HEK293 (cell line): ENCODE measurements around the gene UNC93A.

Source experiments
- GLIS2 ChIP-seq: fragments of 450-650 bp; formaldehyde crosslinking; IDR thresholded peaks from 2 replicates; pipeline ENCODE4 v1.5.1; 2016; ENCODE audit warnings: missing biosample characterization, missing genetic modification characterization
- HOXC10 ChIP-seq: sonication (generic); formaldehyde crosslinking; IDR thresholded peaks from 2 replicates; pipeline ENCODE4 v1.8.1; 2023; ENCODE audit warnings: mild to moderate bottlenecking, missing genetic modification reagents
- MEIS1 ChIP-seq: sonication (generic); formaldehyde crosslinking; IDR thresholded peaks from 2 replicates; pipeline ENCODE4 v1.8.1; 2022; ENCODE audit warnings: missing genetic modification reagents, mild to moderate bottlenecking, borderline replicate concordance
- PRDM1 ChIP-seq: fragments of 450-650 bp; formaldehyde crosslinking; IDR thresholded peaks from 2 replicates; pipeline ENCODE4; 2016; ENCODE audit warnings: missing biosample characterization, missing genetic modification characterization
- SP2 ChIP-seq: fragments of 450-650 bp; formaldehyde crosslinking; IDR thresholded peaks from 2 replicates; pipeline ENCODE4 v1.5.1; 2016; ENCODE audit warnings: missing biosample characterization, missing genetic modification characterization
- ZFP41 ChIP-seq: fragments of 450-650 bp; formaldehyde crosslinking; IDR thresholded peaks from 2 replicates; pipeline ENCODE4 v1.5.1; 2016; ENCODE audit warnings: missing biosample characterization, missing genetic modification characterization, borderline replicate concordance
- ZNF121 ChIP-seq: fragments of 450-650 bp; formaldehyde crosslinking; IDR thresholded peaks from 2 replicates; pipeline ENCODE4 v1.5.1; 2016; ENCODE audit warnings: missing biosample characterization, missing genetic modification characterization
- ZNF174 ChIP-seq: fragments of 450-650 bp; formaldehyde crosslinking; IDR thresholded peaks from 2 replicates; pipeline ENCODE4 v1.5.0; 2017; ENCODE audit warnings: missing biosample characterization, mild to moderate bottlenecking, missing genetic modification characterization
- ZNF175 ChIP-seq: fragments of 450-650 bp; formaldehyde crosslinking; IDR thresholded peaks from 2 replicates; pipeline ENCODE4 v1.5.1; 2016; ENCODE audit warnings: missing biosample characterization, missing genetic modification characterization
- ZNF19 ChIP-seq: fragments of 450-650 bp; formaldehyde crosslinking; IDR thresholded peaks from 2 replicates; pipeline ENCODE4; 2016; ENCODE audit warnings: missing biosample characterization, missing genetic modification characterization, low read depth
- ZNF221 ChIP-seq: fragments of 450-650 bp; formaldehyde crosslinking; IDR thresholded peaks from 2 replicates; pipeline ENCODE4 v1.5.1; 2017; ENCODE audit warnings: missing biosample characterization, missing genetic modification characterization, borderline replicate concordance
- ZNF239 ChIP-seq: fragments of 450-650 bp; formaldehyde crosslinking; IDR thresholded peaks from 2 replicates; pipeline ENCODE4 v1.5.1; 2016; ENCODE audit warnings: missing biosample characterization, missing genetic modification characterization
- ZNF24 ChIP-seq: fragments of 450-650 bp; formaldehyde crosslinking; IDR thresholded peaks from 2 replicates; pipeline ENCODE4 v1.5.1; 2016; ENCODE audit warnings: missing biosample characterization, missing genetic modification characterization
- ZNF335 ChIP-seq: fragments of 450-650 bp; formaldehyde crosslinking; conservative IDR thresholded peaks from 2 replicates; pipeline ENCODE4 v1.5.1; 2016; ENCODE audit warnings: missing biosample characterization, missing genetic modification characterization
- ZNF341 ChIP-seq: fragments of 450-650 bp; formaldehyde crosslinking; IDR thresholded peaks from 2 replicates; pipeline ENCODE4; 2016; ENCODE audit warnings: low read depth, missing biosample characterization, missing genetic modification characterization
- ZNF350 ChIP-seq: fragments of 450-650 bp; formaldehyde crosslinking; IDR thresholded peaks from 2 replicates; pipeline ENCODE4 v1.5.0; 2017; ENCODE audit warnings: missing biosample characterization, mild to moderate bottlenecking, missing genetic modification characterization
- ZNF366 ChIP-seq: fragments of 450-650 bp; formaldehyde crosslinking; conservative IDR thresholded peaks from 2 replicates; pipeline ENCODE4 v1.5.1; 2016; ENCODE audit warnings: missing biosample characterization, missing genetic modification characterization
- ZNF37A ChIP-seq: fragments of 450-650 bp; IDR thresholded peaks from 2 replicates; pipeline ENCODE4 v1.5.1; 2018; ENCODE audit warnings: missing biosample characterization, missing genetic modification characterization
- ZNF48 ChIP-seq: fragments of 450-650 bp; formaldehyde crosslinking; IDR thresholded peaks from 2 replicates; pipeline ENCODE4 v1.5.1; 2016; ENCODE audit warnings: missing biosample characterization, missing genetic modification characterization
- ZNF521 ChIP-seq: fragments of 450-650 bp; formaldehyde crosslinking; IDR thresholded peaks from 2 replicates; pipeline ENCODE4 v1.5.1; 2017; ENCODE audit warnings: missing biosample characterization, mild to moderate bottlenecking, missing genetic modification characterization
- ZNF571 ChIP-seq: fragments of 450-650 bp; formaldehyde crosslinking; IDR thresholded peaks from 2 replicates; pipeline ENCODE4 v1.5.0; 2017; ENCODE audit warnings: missing biosample characterization, missing genetic modification characterization
- ZNF596 ChIP-seq: fragments of 450-650 bp; IDR thresholded peaks from 2 replicates; pipeline ENCODE4 v1.5.0; 2018; ENCODE audit warnings: missing biosample characterization, mild to moderate bottlenecking, missing genetic modification characterization, moderate library complexity
- ZNF658 ChIP-seq: fragments of 450-650 bp; formaldehyde crosslinking; IDR thresholded peaks from 2 replicates; pipeline ENCODE4; 2016; ENCODE audit warnings: missing biosample characterization, missing genetic modification characterization
- ZNF660 ChIP-seq: fragments of 450-650 bp; IDR thresholded peaks from 2 replicates; pipeline ENCODE4 v1.5.1; 2018; ENCODE audit warnings: missing biosample characterization, mild to moderate bottlenecking, missing genetic modification characterization
- ZNF670 ChIP-seq: fragments of 450-650 bp; formaldehyde crosslinking; IDR thresholded peaks from 2 replicates; pipeline ENCODE4 v1.5.1; 2016; ENCODE audit warnings: missing biosample characterization, missing genetic modification characterization, low read depth
- ZNF707 ChIP-seq: fragments of 450-650 bp; formaldehyde crosslinking; IDR thresholded peaks from 2 replicates; pipeline ENCODE4 v1.5.1; 2016; ENCODE audit warnings: missing biosample characterization, missing genetic modification characterization
- ZNF747 ChIP-seq: fragments of 450-650 bp; formaldehyde crosslinking; IDR thresholded peaks from 2 replicates; pipeline ENCODE4 v1.5.1; 2016; ENCODE audit warnings: missing biosample characterization, missing genetic modification characterization
- ZNF777 ChIP-seq: fragments of 450-650 bp; formaldehyde crosslinking; IDR thresholded peaks from 2 replicates; pipeline ENCODE4 v1.5.1; 2017; ENCODE audit warnings: missing biosample characterization, missing genetic modification characterization, borderline replicate concordance
- TF ChIP-seq, protein P1 (sequence below): fragments of 450-650 bp; formaldehyde crosslinking; IDR thresholded peaks from 2 replicates; pipeline ENCODE4 v1.5.1; 2016; ENCODE audit warnings: missing biosample characterization, missing genetic modification characterization
- TF ChIP-seq, protein P2 (sequence below): fragments of 450-650 bp; formaldehyde crosslinking; IDR thresholded peaks from 2 replicates; pipeline ENCODE4 v1.5.1; 2016; ENCODE audit warnings: missing biosample characterization, missing genetic modification characterization
- TF ChIP-seq, protein P3 (sequence below): fragments of 450-650 bp; formaldehyde crosslinking; IDR thresholded peaks from 2 replicates; pipeline ENCODE4 v1.5.1; 2016; ENCODE audit warnings: missing biosample characterization, missing genetic modification characterization, borderline replicate concordance
- TF ChIP-seq, protein P4 (sequence below): fragments of 450-650 bp; formaldehyde crosslinking; IDR thresholded peaks from 2 replicates; pipeline ENCODE4 v1.5.1; 2016; ENCODE audit warnings: missing biosample characterization, missing genetic modification characterization
- TF ChIP-seq, protein P5 (sequence below): fragments of 450-650 bp; formaldehyde crosslinking; IDR thresholded peaks from 2 replicates; pipeline ENCODE4 v1.5.1; 2016; ENCODE audit warnings: missing biosample characterization, missing genetic modification characterization

Gene UNC93A

DNA sequence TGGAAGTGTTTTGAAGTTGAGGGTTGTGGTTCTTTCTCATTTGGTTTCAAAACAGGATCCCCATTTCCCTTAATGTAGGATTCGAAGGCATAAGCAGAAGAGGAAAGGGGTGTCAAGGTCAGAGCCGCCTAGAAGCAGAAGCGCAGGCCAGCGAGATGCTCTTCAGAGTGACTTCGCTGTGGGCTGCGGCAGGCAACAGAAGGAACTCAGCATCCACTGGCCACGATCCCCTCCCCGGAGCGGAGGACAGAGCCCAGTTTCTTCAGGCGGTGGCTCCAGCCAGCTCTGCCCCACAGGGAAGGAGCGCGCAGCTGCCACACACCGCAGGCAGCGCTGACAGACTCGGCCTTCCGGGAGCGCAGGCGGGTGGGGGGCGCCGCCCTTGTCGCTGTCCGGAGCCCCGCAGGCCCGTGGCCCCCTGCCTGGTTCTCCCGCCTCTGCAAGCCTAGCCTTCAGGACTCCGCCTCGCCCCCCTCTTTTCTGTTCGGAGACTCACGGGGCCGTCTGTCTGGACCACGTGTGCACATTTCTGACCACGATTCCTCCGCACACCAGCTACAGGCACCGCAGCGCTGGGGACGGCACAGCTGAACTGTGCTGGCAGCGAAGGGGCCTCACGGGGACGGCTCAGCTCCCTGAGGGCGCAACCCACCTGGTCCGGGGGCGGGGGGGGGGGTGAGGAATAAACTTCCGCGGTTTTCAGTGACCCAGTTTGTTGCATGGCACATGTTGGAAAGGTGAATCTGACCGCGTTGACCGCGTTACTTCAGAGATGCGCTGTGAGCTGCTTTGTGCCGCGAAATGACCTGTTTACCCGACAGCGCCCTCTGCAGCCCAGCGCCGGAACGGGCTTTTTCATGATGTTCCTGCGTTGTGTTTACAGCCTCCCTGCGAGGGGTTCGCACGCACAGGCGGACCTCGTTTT lies 59.9 kb downstream of the UNC93A start (continued):
- TF ChIP-seq ZNF366 (no peak), ZNF221 (tag by site-specific recombination) (no peak), GLIS2 (tag by site-specific recombination) (peak; percentile 67; the same call in 1 of the 2 replicates), ZNF658 (no peak), ZNF48 (tag by site-specific recombination) (no peak), ZNF777 (tag by site-specific recombination) (peak; percentile 75; the same call in 1 of the 2 replicates), ZNF175 (tag by site-specific recombination) (no peak), ZNF747 (no peak), ZNF707 (tag by site-specific recombination) (no peak), ZNF37A (tag by site-specific recombination) (no peak), ZNF19 (tag by site-specific recombination) (no peak), ZNF174 (tag by site-specific recombination) (no peak), ZNF660 (tag by site-specific recombination) (peak; percentile 63), ZNF341 (peak; percentile 54), PRDM1 (tag by site-specific recombination) (no peak), ZNF521 (no peak), MEIS1 (CRISPR knock-in tag) (no peak), ZNF335 (tag by site-specific recombination) (peak; percentile 95), ZNF571 (tag by site-specific recombination) (no peak), ZNF121 (tag by site-specific recombination) (no peak), ZNF239 (no peak), SP2 (tag by site-specific recombination) (no peak; the same call in 1 of the 2 replicates), HOXC10 (CRISPR knock-in tag) (no peak), ZNF24 (tag by site-specific recombination) (no peak), ZNF596 (no peak), ZNF350 (no peak), ZFP41 (tag by site-specific recombination) (no peak), ZNF670 (tag by site-specific recombination) (no peak)
- TF ChIP-seq, protein P1, sequence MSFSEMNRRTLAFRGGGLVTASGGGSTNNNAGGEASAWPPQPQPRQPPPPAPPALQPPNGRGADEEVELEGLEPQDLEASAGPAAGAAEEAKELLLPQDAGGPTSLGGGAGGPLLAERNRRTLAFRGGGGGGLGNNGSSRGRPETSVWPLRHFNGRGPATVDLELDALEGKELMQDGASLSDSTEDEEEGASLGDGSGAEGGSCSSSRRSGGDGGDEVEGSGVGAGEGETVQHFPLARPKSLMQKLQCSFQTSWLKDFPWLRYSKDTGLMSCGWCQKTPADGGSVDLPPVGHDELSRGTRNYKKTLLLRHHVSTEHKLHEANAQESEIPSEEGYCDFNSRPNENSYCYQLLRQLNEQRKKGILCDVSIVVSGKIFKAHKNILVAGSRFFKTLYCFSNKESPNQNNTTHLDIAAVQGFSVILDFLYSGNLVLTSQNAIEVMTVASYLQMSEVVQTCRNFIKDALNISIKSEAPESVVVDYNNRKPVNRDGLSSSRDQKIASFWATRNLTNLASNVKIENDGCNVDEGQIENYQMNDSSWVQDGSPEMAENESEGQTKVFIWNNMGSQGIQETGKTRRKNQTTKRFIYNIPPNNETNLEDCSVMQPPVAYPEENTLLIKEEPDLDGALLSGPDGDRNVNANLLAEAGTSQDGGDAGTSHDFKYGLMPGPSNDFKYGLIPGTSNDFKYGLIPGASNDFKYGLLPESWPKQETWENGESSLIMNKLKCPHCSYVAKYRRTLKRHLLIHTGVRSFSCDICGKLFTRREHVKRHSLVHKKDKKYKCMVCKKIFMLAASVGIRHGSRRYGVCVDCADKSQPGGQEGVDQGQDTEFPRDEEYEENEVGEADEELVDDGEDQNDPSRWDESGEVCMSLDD, result no peak
- TF ChIP-seq, protein P2, sequence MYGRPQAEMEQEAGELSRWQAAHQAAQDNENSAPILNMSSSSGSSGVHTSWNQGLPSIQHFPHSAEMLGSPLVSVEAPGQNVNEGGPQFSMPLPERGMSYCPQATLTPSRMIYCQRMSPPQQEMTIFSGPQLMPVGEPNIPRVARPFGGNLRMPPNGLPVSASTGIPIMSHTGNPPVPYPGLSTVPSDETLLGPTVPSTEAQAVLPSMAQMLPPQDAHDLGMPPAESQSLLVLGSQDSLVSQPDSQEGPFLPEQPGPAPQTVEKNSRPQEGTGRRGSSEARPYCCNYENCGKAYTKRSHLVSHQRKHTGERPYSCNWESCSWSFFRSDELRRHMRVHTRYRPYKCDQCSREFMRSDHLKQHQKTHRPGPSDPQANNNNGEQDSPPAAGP (tag by site-specific recombination), result no peak
- TF ChIP-seq, protein P3, sequence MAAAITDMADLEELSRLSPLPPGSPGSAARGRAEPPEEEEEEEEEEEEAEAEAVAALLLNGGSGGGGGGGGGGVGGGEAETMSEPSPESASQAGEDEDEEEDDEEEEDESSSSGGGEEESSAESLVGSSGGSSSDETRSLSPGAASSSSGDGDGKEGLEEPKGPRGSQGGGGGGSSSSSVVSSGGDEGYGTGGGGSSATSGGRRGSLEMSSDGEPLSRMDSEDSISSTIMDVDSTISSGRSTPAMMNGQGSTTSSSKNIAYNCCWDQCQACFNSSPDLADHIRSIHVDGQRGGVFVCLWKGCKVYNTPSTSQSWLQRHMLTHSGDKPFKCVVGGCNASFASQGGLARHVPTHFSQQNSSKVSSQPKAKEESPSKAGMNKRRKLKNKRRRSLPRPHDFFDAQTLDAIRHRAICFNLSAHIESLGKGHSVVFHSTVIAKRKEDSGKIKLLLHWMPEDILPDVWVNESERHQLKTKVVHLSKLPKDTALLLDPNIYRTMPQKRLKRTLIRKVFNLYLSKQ, result no peak
- TF ChIP-seq, protein P4, sequence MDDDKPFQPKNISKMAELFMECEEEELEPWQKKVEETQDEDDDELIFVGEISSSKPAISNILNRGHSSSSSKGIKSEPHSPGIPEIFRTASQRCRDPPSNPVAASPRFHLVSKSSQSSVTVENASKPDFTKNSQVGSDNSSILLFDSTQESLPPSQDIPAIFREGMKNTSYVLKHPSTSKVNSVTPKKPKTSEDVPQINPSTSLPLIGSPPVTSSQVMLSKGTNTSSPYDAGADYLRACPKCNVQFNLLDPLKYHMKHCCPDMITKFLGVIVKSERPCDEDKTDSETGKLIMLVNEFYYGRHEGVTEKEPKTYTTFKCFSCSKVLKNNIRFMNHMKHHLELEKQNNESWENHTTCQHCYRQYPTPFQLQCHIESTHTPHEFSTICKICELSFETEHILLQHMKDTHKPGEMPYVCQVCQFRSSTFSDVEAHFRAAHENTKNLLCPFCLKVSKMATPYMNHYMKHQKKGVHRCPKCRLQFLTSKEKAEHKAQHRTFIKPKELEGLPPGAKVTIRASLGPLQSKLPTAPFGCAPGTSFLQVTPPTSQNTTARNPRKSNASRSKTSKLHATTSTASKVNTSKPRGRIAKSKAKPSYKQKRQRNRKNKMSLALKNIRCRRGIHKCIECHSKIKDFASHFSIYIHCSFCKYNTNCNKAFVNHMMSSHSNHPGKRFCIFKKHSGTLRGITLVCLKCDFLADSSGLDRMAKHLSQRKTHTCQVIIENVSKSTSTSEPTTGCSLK, result no peak
- TF ChIP-seq, protein P5, sequence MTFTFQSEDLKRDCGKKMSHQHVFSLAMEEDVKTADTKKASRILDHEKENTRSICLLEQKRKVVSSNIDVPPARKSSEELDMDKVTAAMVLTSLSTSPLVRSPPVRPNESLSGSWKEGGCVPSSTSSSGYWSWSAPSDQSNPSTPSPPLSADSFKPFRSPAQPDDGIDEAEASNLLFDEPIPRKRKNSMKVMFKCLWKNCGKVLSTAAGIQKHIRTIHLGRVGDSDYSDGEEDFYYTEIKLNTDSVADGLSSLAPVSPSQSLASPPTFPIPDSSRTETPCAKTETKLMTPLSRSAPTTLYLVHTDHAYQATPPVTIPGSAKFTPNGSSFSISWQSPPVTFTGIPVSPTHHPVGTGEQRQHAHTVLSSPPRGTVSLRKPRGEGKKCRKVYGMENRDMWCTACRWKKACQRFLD (tag by site-specific recombination), result no peak
